ENCODE data around the gene MEIG1. TPM values are rescaled to one million over a fixed set of nuclear protein-coding genes. Genes with fewer than 3 reads are reported as not detected.
"Not testable (repeated sequence)": the region's sequence is repeated elsewhere in the genome, so short reads cannot be mapped to it uniquely, and the experiment has no call there.

The MEIG1 gene
- total RNA-seq, 4 donors from 2014 or later, result not detected

GRCh38 chr10:14995964-14996565 is 36.9 kb downstream of the MEIG1 start:
- 86 to 93% methylated on average over 47 to 50 of the region's 50 CpGs for WGBS, 2 donors
- DNase-seq (ENCODE audit: low spot score in 2 of 2), result no peak
- H3K4me3 ChIP-seq (ENCODE audit: low read depth, poor library complexity, severe bottlenecking), result no peak overlapping the region
- intact Hi-C loops (cut with DNase I; ENCODE audit: low total_unique reads), result no loop called here
- TF ChIP-seq CTCF (IDR thresholded peaks at IDR 0.05), result no peak

GRCh38 chr10:15013530-15013929 is 54.3 kb downstream of the MEIG1 start:
- DNase-seq (ENCODE audit: low spot score in 2 of 2); H3K4me3 ChIP-seq (ENCODE audit: low read depth, poor library complexity, severe bottlenecking); intact Hi-C loops (cut with DNase I; ENCODE audit: low total_unique reads): not testable (repeated sequence)
- 43 to 53% methylated on average over 5 of the region's 5 CpGs for WGBS, 2 donors

GRCh38 chr10:15015451-15015850 is 56.3 kb downstream of the MEIG1 start:
- no peak for TF ChIP-seq POLR2A (IDR thresholded peaks at IDR 0.05)
- TF ChIP-seq CTCF (IDR thresholded peaks at IDR 0.05), result no peak
- 82 to 83% methylated on average over 7 of the region's 7 CpGs for WGBS, 2 donors
- intact Hi-C loops (cut with DNase I; ENCODE audit: low total_unique reads), result no loop called here
- H3K4me3 ChIP-seq (ENCODE audit: low read depth, poor library complexity, severe bottlenecking), result no peak overlapping the region
- no peak for DNase-seq (ENCODE audit: low spot score in 2 of 2)

- intact Hi-C loops (cut with DNase I; ENCODE audit: low total_unique reads); DNase-seq (ENCODE audit: low spot score in 2 of 2); H3K4me3 ChIP-seq (ENCODE audit: low read depth, poor library complexity, severe bottlenecking): not testable (repeated sequence)
- WGBS, 2 donors, result 72 to 81% methylated on average over 2 to 5 of the region's 5 CpGs
Observed at GRCh38 chr10:15020966-15021365, 61.8 kb downstream of the MEIG1 start.

Other genes with a start within 250 kb of the MEIG1 start
- gene FAM107B, start 184.5 kb upstream of the MEIG1 start, total RNA-seq, result 10 to 100 TPM; 28.3 to 52.7 (median 31.0) TPM
- 1 to 10 TPM; 1.9 to 9.8 (median 3.9) TPM for gene CDNF, start 121.4 kb upstream of the MEIG1 start, total RNA-seq
- gene HSPA14, start 121.1 kb upstream of the MEIG1 start, total RNA-seq, result 1 to 10 TPM; 3.6 to 9.2 (median 5.9) TPM
- gene MSANTD7, start 121.1 kb upstream of the MEIG1 start, total RNA-seq, result 10 to 100 TPM in 3 of 4 donors, 1 to 10 TPM in 1; 8.7 to 12.2 (median 10.7) TPM
- gene SUV39H2, start 80.5 kb upstream of the MEIG1 start, total RNA-seq, result 1 to 10 TPM in 3 of 4 donors, under 1 TPM in 1; 0.99 to 5.3 (median 3.5) TPM
- gene DCLRE1C, start 5.3 kb upstream of the MEIG1 start, total RNA-seq, result 10 to 100 TPM in 3 of 4 donors, 1 to 10 TPM in 1; 9.8 to 17.3 (median 12.0) TPM
- 1 to 10 TPM in 3 of 4 donors, not detected in 1; 1.4 to 6.0 (median 1.5) TPM for gene OLAH, start 84.6 kb downstream of the MEIG1 start, total RNA-seq
- gene ACBD7, start 129.4 kb downstream of the MEIG1 start, total RNA-seq, result under 1 TPM in 2 of 4 donors, not detected in 2; 0.23 to 0.38 TPM
- 10 to 100 TPM; 12.6 to 14.9 (median 14.3) TPM for gene RPP38, start 138.0 kb downstream of the MEIG1 start, total RNA-seq
- gene NMT2, start 209.3 kb downstream of the MEIG1 start, total RNA-seq, result 10 to 100 TPM; 15.9 to 23.4 (median 20.9) TPM